GM19043 (cell line): Measurements from ENCODE around the gene STAP1.
A peak's percentile ranks its signal among the peaks of the same experiment; 100 is the strongest.
"Not testable (repeated sequence)": the region's sequence is repeated elsewhere in the genome, so short reads cannot be mapped to it uniquely, and the experiment has no call there.

ENCODE experiments used
- ATAC-seq: cut with Tn5 transposase; IDR thresholded peaks from one replicate; pipeline ENCODE4 v1.9.1; 2021; ENCODE audit warnings: low read depth; ENCODE audit not compliant: unreplicated experiment

The STAP1 gene

GRCh38 chr4:67558493-67558892, at the start of gene STAP1:
TSS of gene STAP1 (plus strand) at chr4:67558727. CDS start at chr4:67558810, 83 bp downstream.
- ATAC-seq: peak; percentile 55

- ATAC-seq: no peak
These were observed 46.0 kb upstream of the STAP1 start for GRCh38 chr4:67512501-67512900.

- ATAC-seq: no peak
These were observed 38.4 kb upstream of the STAP1 start for GRCh38 chr4:67520141-67520540.

GRCh38 chr4:67521506-67521905, 37.0 kb upstream of the STAP1 start:
- no peak for ATAC-seq

- no peak for ATAC-seq
These were observed 36.3 kb upstream of the STAP1 start for GRCh38 chr4:67522230-67522629.

GRCh38 chr4:67522851-67523671, 35.5 kb upstream of the STAP1 start:
- no peak for ATAC-seq

GRCh38 chr4:67524140-67524539, 34.4 kb upstream of the STAP1 start:
- not testable (repeated sequence) for ATAC-seq

GRCh38 chr4:67531379-67531962, 27.1 kb upstream of the STAP1 start:
- ATAC-seq: no peak

- ATAC-seq: not testable (repeated sequence)
These were observed 26.1 kb upstream of the STAP1 start for GRCh38 chr4:67532397-67532796.

GRCh38 chr4:67533112-67533511, 25.4 kb upstream of the STAP1 start:
- ATAC-seq: no peak

GRCh38 chr4:67535280-67535840, 23.2 kb upstream of the STAP1 start:
- ATAC-seq: no peak

- no peak for ATAC-seq
These were observed 18.7 kb upstream of the STAP1 start for GRCh38 chr4:67539830-67540229.

- no peak for ATAC-seq
These were observed 16.5 kb upstream of the STAP1 start for GRCh38 chr4:67542076-67542475.

- ATAC-seq: peak; percentile 91
These were observed 13.1 kb upstream of the STAP1 start, which contains the start of gene CENPC for GRCh38 chr4:67545199-67546003. TSS of gene CENPC (minus strand) at chr4:67545503. CDS start at chr4:67545355, 148 bp downstream.

- no peak for ATAC-seq
These were observed 12.5 kb upstream of the STAP1 start for GRCh38 chr4:67546004-67546356.

- ATAC-seq: no peak
These were observed 11.6 kb upstream of the STAP1 start for GRCh38 chr4:67546971-67547370.

- ATAC-seq: peak; percentile 31
These were observed 9.4 kb upstream of the STAP1 start for GRCh38 chr4:67549123-67549522.

GRCh38 chr4:67550451-67550850, 8.1 kb upstream of the STAP1 start:
- ATAC-seq: peak; percentile 32

- ATAC-seq: peak; percentile 24
These were observed 7.7 kb upstream of the STAP1 start for GRCh38 chr4:67550857-67551256.

GRCh38 chr4:67552146-67552792, 6.3 kb upstream of the STAP1 start:
- ATAC-seq: not testable (repeated sequence)
